HUES6 (cell line): ENCODE measurements around the gene HTR4.

Experiments used
- H3K27ac ChIP-seq: 2 replicates; pipeline ENCODE4 v1.7.0; 2013; ENCODE audit warnings: low read depth, mild to moderate bottlenecking, low read length, inconsistent platforms
- H3K27me3 ChIP-seq: 2 replicates; pipeline ENCODE4 v1.6.1; 2013; ENCODE audit warnings: low read length; ENCODE audit not compliant: control insufficient read depth, insufficient read depth
- H3K36me3 ChIP-seq: 2 replicates; pipeline ENCODE4 v1.6.1; 2013; ENCODE audit warnings: low read length; ENCODE audit not compliant: control insufficient read depth, insufficient read depth
- H3K4me1 ChIP-seq: 2 replicates; pipeline ENCODE4 v1.6.1; 2013; ENCODE audit warnings: low read length; ENCODE audit not compliant: control insufficient read depth, insufficient read depth
- H3K4me3 ChIP-seq: 2 replicates; pipeline ENCODE4 v1.5.1; 2013; ENCODE audit warnings: low read depth, low read length
- H3K9ac ChIP-seq: one replicate; pipeline ENCODE4 v1.6.1; 2013; ENCODE audit warnings: mild to moderate bottlenecking, low read length
- H3K9me3 ChIP-seq: 2 replicates; pipeline ENCODE4 v1.6.1; 2013; ENCODE audit warnings: low read depth, low read length; ENCODE audit not compliant: control insufficient read depth, insufficient read depth

Gene HTR4

DNA sequence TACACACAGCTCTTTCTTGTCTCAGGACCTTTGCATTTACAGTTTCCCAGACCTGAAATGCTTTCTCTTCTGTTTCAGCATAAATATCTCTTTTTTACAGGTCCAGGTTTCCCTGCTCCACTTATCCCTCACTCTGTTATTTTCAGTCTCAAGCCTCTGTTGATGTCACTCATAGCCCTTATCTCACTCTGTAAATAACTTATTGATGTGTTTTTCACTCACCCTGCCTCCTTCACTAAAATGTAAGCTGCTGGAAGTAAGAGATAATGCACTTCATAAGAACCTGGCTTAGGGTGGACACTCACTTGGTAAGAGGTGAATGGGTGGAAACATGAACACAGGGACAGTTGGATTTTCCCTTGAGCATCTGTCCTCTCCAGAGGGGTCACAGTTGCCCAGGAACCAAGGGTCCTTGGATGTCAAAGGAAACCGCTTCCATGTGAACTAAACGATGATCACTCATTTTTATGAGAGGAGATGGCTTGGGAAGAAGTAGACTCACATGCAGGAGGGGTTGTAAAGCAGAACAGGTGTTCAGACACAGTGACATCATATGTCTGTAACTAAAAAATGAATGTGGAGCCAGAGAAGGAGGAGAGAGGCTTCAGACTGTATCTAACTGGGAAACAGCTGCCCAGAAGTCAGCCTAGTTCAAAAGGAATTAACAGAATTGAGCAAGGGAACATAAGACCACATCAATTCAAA, 5.5 kb upstream of the HTR4 start:
- Histone ChIP-seq H3K4me3 (no peak overlapping the region), H3K9ac (no peak overlapping the region), H3K36me3 (no peaks in the 10 kb centered on the region), H3K4me1 (no peaks in the 10 kb centered on the region), H3K9me3 (no peaks in the 10 kb centered on the region), H3K27me3 (peaks cover 49% of the 10 kb centered on the region), H3K27ac (no peak overlapping the region)

DNA sequence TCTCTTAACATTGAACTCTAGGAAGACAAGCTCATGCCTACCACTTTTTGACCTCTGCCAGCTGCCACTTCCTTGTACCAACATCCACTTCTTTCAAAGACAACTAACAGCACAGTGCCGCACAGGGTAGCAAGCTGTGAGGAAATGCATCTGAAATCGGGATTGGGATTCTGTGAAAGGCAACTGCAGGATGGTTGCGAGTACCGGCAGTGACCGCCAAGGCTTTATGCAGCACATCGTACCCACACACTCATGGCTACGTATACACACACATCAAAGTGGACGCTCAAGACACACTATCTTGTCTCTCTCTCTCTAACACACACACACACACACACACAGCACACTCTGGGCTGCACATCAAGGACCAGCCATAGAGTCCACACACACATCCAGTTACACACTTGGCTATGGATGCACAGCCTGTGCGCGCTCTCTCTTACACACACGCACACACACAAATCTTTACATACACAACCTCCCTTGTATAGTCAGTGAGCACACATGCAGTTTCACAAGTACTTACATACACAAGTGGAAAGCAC, 964 bp downstream of the HTR4 start:
- peak overlapping the region; percentile 62 for H3K4me3 ChIP-seq
- no peaks in the 10 kb centered on the region for H3K9me3 ChIP-seq
- H3K9ac ChIP-seq = no peak overlapping the region
- no peaks in the 10 kb centered on the region for H3K4me1 ChIP-seq
- peaks cover 75% of the 10 kb centered on the region for H3K27me3 ChIP-seq
- no peaks in the 10 kb centered on the region for H3K36me3 ChIP-seq
- H3K27ac ChIP-seq = no peak overlapping the region

DNA sequence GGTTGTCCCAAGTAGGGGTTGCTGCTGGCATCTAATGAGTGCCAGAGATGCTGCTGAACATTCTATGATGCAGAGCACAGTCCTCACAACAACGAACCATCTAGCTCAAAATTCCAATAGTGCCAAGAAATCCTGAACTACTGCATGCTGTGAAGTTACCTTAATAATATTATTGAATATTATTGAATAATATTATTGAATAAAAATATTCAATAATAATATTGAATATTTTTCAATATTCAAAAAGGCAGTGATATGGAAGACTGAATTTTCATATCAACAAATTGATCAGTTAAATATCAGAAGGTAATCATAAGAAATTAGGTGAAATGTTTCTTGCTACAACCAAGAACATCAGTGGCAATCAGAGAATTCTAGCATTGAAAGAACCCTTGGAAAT, 2.8 kb downstream of the HTR4 start:
- no peaks in the 10 kb centered on the region for H3K36me3 ChIP-seq
- H3K4me1 ChIP-seq = no peaks in the 10 kb centered on the region
- H3K9ac ChIP-seq = no peak overlapping the region
- peaks cover 65% of the 10 kb centered on the region for H3K27me3 ChIP-seq
- H3K27ac ChIP-seq = no peak overlapping the region
- no peaks in the 10 kb centered on the region for H3K9me3 ChIP-seq
- no peak overlapping the region for H3K4me3 ChIP-seq

DNA sequence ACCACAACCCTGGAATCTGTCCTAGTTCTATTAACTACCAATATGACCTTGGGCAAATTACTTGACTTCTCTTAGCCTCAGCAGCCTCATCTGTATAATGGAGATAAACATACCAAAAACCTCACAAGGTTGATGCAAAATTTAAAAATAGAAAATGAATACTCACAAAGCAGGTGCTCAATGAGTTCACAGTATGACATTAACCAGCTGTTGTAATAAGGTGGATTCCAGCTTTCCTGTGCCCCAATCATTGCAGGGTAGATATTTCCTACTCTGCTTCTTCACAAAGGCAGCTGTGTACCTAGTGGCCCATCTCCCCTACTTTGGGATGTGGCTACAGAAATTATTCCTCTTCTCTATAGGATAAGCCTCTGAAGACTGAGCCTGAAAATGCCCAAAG, 8.8 kb downstream of the HTR4 start:
- H3K4me3 ChIP-seq = no peak overlapping the region
- no peak overlapping the region for H3K27ac ChIP-seq
- H3K27me3 ChIP-seq = peaks cover 7% of the 10 kb centered on the region; the same call in 1 of the 2 replicates
- no peaks in the 10 kb centered on the region for H3K4me1 ChIP-seq
- no peak overlapping the region for H3K9ac ChIP-seq
- H3K36me3 ChIP-seq = no peaks in the 10 kb centered on the region
- no peaks in the 10 kb centered on the region for H3K9me3 ChIP-seq

DNA sequence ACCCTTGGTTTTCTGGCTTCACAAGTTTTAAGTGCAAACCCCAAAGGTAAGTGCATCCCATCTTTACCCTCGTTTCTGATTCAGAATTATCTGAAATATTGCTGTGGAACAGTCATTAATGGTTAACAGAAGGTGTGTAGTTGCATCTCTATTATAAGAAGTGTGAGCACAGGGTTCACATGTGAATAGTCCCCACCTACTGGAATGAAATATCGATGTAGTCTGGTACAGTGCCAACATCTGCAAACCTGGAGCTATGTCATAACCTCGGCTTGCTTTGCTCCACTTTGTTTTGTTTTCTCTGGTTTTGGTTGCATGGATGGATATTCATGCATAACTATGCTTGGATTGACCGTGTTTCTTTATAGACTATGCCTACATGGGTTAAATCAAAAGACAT, 12.6 kb downstream of the HTR4 start:
- Histone ChIP-seq H3K27ac (no peak overlapping the region), H3K9me3 (no peaks in the 10 kb centered on the region), H3K27me3 (no peaks in the 10 kb centered on the region), H3K36me3 (no peaks in the 10 kb centered on the region), H3K4me3 (no peak overlapping the region), H3K9ac (no peak overlapping the region), H3K4me1 (no peaks in the 10 kb centered on the region)

DNA sequence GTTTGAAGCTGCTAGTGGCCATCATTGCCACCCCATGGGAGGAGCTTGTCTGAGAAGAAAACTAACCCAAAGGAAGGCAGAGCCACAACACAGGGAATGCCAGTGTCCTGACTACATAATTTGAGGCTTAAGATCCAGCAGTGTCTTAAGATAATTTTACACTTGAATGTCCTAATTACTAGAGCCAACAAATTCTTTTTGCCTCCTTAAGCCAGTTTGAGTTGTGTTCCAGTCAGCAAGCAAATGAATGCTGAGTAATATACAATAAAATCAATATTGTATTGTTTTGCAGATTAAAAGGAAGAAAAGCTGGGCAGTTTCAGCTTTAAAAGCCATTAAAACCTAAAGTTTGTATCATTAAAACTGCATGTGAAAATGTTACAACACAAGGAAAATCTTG, 13.9 kb downstream of the HTR4 start:
- no peaks in the 10 kb centered on the region for H3K27me3 ChIP-seq
- H3K27ac ChIP-seq = no peak overlapping the region
- H3K9me3 ChIP-seq = no peaks in the 10 kb centered on the region
- no peak overlapping the region for H3K9ac ChIP-seq
- H3K36me3 ChIP-seq = no peaks in the 10 kb centered on the region
- no peaks in the 10 kb centered on the region for H3K4me1 ChIP-seq
- H3K4me3 ChIP-seq = no peak overlapping the region

DNA sequence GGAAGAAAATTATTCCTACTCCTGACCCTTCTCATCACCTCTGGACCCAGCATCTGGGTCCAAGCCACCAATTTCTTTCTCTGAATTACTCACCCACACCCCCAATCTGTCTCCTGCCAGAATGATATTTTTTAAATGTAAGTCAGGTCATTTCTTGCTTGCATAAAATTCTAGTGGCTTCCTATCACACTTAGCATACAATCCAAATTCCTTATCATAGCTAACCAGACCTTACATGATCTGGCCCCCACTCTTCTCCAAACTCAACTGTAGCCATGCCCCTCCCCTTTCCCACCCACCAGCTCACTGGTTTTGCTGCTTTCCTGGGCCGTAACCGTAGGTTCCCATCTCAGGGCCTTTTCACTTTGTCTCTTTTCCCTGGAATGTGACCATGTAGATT, 15.2 kb downstream of the HTR4 start:
- no peaks in the 10 kb centered on the region for H3K36me3 ChIP-seq

DNA sequence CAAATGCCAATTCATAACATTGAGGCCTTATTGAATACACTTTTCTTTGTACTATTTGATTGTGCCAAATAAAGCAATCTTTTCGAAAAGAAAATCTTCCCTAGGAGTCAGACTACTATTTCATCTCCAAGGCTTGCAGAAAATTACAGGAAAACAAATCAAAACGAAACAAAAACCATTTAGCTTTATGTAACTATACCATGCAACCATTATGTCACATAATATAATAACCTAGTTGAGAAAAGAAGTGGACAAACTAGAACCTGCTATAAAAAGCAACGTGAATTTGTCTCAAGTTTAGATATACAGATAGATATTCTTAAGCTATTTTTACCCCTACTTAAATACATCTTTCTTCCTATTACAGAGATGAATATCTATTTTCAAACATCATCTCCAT, 18.0 kb downstream of the HTR4 start:
- Histone ChIP-seq H3K27ac (no peak overlapping the region), H3K9me3 (no peaks in the 10 kb centered on the region), H3K27me3 (no peaks in the 10 kb centered on the region), H3K9ac (no peak overlapping the region), H3K4me1 (no peaks in the 10 kb centered on the region), H3K4me3 (no peak overlapping the region), H3K36me3 (no peaks in the 10 kb centered on the region)

More for the DNA sequence above, 15.2 kb downstream of the HTR4 start:
- H3K9ac ChIP-seq = no peak overlapping the region
- no peaks in the 10 kb centered on the region for H3K9me3 ChIP-seq
- no peak overlapping the region for H3K4me3 ChIP-seq
- no peak overlapping the region for H3K27ac ChIP-seq
- H3K27me3 ChIP-seq = no peaks in the 10 kb centered on the region
- no peaks in the 10 kb centered on the region for H3K4me1 ChIP-seq

DNA sequence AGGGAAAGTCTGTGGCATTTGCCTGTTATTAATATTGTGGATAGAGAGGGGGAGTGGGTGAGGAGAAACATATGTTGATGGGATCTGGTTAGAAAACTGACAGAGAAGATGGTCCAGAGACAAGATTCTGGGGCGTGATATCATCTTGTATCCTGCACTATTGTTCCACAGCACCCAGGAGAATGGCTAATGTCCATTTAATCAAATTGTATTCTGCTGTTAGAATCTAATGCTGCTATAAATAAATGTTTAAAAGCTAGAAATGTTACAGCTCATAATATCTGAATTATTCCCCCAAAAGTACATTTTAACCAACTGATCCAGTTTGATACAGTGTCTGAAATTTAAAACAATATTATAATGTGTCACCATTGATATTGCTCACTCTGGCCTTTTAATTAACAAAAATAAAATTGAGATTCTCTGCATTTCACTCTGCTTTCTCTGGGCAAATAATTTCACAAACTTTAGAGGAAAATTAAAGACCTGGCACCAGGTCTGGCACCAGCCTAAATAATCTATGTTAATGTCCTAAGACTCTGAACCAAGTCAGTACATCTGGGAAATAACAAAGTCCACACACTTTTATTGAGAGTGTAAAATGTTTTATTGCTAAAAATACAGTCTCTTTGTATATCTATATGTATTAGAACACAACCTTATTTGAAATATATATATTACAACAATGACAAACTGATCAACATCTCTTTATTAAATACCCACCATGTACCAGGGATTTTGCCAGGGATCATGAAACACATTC, 18.8 kb downstream of the HTR4 start:
- Histone ChIP-seq H3K27ac (no peak overlapping the region), H3K27me3 (no peaks in the 10 kb centered on the region), H3K4me3 (no peak overlapping the region), H3K9me3 (no peaks in the 10 kb centered on the region), H3K9ac (no peak overlapping the region), H3K4me1 (no peaks in the 10 kb centered on the region), H3K36me3 (no peaks in the 10 kb centered on the region)

DNA sequence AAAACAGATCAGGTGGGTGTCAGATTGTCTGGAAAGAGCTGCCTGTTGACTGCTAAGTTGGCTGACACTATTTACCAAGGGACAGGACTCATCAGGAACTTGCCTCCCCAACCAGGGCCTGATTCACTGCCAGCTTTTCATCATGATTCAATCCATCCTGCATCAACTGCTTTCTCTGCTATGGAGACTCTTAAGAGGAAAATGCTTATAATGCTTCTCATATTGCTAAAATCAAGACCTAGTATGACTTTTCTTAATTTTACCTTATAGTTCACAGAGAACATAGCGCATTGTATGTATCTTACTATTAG, 21.3 kb downstream of the HTR4 start:
- H3K4me1 ChIP-seq = no peaks in the 10 kb centered on the region
- H3K9me3 ChIP-seq = no peaks in the 10 kb centered on the region
- H3K4me3 ChIP-seq = no peak overlapping the region
- H3K9ac ChIP-seq = no peak overlapping the region
- H3K27me3 ChIP-seq = no peaks in the 10 kb centered on the region
- H3K27ac ChIP-seq = no peak overlapping the region
- H3K36me3 ChIP-seq = no peaks in the 10 kb centered on the region

DNA sequence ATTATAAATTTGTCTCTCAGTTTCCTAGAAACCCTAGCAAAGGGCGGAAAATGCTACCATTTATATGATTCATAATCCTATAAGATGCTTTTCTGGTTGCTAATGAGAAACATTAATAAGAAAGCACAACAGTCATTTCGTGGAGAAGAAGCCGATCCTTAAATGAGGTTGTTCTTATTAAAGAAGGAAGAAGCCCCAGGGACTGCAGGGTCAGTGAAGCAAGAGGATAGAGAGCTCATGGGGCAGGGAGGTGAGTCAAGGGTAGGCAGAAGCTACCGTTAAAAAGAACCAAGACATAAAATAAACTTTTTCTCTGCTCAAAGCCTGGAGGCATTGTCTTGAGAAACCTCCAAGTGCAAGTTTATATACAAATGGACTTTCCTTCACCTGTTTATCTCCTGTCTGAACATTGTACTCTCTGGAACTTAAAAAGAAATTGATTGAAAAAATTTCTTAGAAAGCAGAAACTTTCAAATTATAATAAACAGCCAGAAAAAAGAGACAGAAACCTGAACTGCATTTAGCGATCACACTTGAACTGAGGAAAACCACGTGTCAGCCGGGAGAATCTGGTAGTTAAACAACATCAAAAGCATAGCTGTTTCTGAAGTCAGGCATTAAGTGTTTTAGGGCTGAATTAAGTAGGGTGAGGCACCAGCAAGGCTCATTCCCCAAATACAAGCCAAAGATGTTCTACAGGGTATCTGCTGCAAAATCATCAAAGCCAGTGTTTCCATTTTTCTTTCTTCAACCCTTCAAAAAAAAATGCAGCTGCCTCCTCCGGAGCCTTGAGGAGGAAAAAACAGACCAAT, 21.9 kb downstream of the HTR4 start:
- Histone ChIP-seq H3K9me3 (no peaks in the 10 kb centered on the region), H3K9ac (no peak overlapping the region), H3K4me3 (no peak overlapping the region), H3K27me3 (no peaks in the 10 kb centered on the region), H3K4me1 (no peaks in the 10 kb centered on the region), H3K36me3 (no peaks in the 10 kb centered on the region), H3K27ac (no peak overlapping the region)
